ENCODE results near the gene CIZ1. TPM values are rescaled to one million over a fixed set of nuclear protein-coding genes. Genes with fewer than 3 reads are reported as not detected.
A peak's percentile ranks its signal among the peaks of the same experiment; 100 is the strongest.

Gene CIZ1
- total and polyA plus RNA-seq, 10 of the 15 experiments (the other 5 are each of a cell fraction or from before 2014, with no cell fraction given) = 1.8 to 91.6 (median 35.4) TPM

DNA sequence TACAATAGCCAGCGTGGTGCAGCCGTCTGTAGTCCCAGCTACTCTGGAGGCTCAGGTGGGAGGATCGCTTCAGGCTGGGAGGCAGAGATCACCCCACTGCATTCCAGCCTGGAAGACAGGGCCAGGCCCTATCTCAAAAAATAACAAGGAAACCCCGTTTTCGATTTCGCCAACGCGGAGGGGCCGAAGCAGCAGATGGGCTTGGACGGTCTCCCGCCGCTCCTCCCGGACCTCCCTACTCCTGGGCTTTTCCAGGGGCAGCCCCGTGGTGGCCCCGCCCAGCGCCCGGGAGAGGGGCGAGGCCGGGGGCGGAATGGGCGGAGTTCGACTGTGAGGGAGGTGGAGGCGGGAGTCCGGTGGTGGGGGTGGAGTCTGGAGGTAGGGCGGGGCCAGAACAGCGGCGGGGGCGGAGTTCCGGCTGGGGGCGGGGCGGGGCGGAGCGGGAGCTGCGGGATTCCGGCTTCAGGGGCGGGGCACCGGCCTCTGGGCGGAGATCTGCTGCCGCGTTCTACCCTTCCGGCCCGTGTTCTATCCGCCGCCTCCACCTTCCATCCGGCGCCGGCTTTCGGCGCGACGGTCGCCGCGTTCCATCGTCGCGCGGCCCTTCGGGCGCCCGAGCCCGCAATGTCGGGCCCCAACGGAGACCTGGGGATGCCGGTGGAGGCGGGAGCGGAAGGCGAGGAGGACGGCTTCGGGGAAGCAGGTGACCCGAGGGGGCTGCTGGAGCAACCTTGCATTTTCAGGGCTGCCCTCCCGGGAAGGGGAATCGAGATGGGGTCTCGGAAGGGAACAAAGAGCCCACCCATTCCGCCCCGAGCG, 31.4 kb downstream of the CIZ1 start, which contains the start of gene BBLN (continued):
- TF ChIP-seq, protein P1, sequence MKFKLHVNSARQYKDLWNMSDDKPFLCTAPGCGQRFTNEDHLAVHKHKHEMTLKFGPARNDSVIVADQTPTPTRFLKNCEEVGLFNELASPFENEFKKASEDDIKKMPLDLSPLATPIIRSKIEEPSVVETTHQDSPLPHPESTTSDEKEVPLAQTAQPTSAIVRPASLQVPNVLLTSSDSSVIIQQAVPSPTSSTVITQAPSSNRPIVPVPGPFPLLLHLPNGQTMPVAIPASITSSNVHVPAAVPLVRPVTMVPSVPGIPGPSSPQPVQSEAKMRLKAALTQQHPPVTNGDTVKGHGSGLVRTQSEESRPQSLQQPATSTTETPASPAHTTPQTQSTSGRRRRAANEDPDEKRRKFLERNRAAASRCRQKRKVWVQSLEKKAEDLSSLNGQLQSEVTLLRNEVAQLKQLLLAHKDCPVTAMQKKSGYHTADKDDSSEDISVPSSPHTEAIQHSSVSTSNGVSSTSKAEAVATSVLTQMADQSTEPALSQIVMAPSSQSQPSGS (IDR thresholded peaks at IDR 0.05; ENCODE audit: low read length) = no peak
- TF ChIP-seq CHD4 (IDR thresholded peaks at IDR 0.05) (no peak), MYB (IDR thresholded peaks at IDR 0.05; ENCODE audit: borderline replicate concordance, low read depth, low read length) (no peak)
- TF ChIP-seq, protein P2, sequence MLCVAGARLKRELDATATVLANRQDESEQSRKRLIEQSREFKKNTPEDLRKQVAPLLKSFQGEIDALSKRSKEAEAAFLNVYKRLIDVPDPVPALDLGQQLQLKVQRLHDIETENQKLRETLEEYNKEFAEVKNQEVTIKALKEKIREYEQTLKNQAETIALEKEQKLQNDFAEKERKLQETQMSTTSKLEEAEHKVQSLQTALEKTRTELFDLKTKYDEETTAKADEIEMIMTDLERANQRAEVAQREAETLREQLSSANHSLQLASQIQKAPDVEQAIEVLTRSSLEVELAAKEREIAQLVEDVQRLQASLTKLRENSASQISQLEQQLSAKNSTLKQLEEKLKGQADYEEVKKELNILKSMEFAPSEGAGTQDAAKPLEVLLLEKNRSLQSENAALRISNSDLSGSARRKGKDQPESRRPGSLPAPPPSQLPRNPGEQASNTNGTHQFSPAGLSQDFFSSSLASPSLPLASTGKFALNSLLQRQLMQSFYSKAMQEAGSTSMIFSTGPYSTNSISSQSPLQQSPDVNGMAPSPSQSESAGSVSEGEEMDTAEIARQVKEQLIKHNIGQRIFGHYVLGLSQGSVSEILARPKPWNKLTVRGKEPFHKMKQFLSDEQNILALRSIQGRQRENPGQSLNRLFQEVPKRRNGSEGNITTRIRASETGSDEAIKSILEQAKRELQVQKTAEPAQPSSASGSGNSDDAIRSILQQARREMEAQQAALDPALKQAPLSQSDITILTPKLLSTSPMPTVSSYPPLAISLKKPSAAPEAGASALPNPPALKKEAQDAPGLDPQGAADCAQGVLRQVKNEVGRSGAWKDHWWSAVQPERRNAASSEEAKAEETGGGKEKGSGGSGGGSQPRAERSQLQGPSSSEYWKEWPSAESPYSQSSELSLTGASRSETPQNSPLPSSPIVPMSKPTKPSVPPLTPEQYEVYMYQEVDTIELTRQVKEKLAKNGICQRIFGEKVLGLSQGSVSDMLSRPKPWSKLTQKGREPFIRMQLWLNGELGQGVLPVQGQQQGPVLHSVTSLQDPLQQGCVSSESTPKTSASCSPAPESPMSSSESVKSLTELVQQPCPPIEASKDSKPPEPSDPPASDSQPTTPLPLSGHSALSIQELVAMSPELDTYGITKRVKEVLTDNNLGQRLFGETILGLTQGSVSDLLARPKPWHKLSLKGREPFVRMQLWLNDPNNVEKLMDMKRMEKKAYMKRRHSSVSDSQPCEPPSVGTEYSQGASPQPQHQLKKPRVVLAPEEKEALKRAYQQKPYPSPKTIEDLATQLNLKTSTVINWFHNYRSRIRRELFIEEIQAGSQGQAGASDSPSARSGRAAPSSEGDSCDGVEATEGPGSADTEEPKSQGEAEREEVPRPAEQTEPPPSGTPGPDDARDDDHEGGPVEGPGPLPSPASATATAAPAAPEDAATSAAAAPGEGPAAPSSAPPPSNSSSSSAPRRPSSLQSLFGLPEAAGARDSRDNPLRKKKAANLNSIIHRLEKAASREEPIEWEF (IDR thresholded peaks at IDR 0.05; ENCODE audit: insufficient replicate concordance, low read depth, low read length) = no peak
- TF ChIP-seq, protein P3, sequence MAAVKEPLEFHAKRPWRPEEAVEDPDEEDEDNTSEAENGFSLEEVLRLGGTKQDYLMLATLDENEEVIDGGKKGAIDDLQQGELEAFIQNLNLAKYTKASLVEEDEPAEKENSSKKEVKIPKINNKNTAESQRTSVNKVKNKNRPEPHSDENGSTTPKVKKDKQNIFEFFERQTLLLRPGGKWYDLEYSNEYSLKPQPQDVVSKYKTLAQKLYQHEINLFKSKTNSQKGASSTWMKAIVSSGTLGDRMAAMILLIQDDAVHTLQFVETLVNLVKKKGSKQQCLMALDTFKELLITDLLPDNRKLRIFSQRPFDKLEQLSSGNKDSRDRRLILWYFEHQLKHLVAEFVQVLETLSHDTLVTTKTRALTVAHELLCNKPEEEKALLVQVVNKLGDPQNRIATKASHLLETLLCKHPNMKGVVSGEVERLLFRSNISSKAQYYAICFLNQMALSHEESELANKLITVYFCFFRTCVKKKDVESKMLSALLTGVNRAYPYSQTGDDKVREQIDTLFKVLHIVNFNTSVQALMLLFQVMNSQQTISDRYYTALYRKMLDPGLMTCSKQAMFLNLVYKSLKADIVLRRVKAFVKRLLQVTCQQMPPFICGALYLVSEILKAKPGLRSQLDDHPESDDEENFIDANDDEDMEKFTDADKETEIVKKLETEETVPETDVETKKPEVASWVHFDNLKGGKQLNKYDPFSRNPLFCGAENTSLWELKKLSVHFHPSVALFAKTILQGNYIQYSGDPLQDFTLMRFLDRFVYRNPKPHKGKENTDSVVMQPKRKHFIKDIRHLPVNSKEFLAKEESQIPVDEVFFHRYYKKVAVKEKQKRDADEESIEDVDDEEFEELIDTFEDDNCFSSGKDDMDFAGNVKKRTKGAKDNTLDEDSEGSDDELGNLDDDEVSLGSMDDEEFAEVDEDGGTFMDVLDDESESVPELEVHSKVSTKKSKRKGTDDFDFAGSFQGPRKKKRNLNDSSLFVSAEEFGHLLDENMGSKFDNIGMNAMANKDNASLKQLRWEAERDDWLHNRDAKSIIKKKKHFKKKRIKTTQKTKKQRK (IDR thresholded peaks at IDR 0.05; ENCODE audit: low read depth, low read length) = no peak
- TF ChIP-seq, protein P4, sequence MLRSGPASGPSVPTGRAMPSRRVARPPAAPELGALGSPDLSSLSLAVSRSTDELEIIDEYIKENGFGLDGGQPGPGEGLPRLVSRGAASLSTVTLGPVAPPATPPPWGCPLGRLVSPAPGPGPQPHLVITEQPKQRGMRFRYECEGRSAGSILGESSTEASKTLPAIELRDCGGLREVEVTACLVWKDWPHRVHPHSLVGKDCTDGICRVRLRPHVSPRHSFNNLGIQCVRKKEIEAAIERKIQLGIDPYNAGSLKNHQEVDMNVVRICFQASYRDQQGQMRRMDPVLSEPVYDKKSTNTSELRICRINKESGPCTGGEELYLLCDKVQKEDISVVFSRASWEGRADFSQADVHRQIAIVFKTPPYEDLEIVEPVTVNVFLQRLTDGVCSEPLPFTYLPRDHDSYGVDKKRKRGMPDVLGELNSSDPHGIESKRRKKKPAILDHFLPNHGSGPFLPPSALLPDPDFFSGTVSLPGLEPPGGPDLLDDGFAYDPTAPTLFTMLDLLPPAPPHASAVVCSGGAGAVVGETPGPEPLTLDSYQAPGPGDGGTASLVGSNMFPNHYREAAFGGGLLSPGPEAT (IDR thresholded peaks at IDR 0.05; ENCODE audit: low read depth) = peak; percentile 64
- TF ChIP-seq, protein P5, sequence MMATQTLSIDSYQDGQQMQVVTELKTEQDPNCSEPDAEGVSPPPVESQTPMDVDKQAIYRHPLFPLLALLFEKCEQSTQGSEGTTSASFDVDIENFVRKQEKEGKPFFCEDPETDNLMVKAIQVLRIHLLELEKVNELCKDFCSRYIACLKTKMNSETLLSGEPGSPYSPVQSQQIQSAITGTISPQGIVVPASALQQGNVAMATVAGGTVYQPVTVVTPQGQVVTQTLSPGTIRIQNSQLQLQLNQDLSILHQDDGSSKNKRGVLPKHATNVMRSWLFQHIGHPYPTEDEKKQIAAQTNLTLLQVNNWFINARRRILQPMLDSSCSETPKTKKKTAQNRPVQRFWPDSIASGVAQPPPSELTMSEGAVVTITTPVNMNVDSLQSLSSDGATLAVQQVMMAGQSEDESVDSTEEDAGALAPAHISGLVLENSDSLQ (IDR thresholded peaks at IDR 0.05) = no peak
- TF ChIP-seq, protein P6, sequence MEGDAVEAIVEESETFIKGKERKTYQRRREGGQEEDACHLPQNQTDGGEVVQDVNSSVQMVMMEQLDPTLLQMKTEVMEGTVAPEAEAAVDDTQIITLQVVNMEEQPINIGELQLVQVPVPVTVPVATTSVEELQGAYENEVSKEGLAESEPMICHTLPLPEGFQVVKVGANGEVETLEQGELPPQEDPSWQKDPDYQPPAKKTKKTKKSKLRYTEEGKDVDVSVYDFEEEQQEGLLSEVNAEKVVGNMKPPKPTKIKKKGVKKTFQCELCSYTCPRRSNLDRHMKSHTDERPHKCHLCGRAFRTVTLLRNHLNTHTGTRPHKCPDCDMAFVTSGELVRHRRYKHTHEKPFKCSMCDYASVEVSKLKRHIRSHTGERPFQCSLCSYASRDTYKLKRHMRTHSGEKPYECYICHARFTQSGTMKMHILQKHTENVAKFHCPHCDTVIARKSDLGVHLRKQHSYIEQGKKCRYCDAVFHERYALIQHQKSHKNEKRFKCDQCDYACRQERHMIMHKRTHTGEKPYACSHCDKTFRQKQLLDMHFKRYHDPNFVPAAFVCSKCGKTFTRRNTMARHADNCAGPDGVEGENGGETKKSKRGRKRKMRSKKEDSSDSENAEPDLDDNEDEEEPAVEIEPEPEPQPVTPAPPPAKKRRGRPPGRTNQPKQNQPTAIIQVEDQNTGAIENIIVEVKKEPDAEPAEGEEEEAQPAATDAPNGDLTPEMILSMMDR (IDR thresholded peaks at IDR 0.05 in 2 of 3, conservative IDR thresholded peaks at IDR 0.05 in 1 of 3; ENCODE audit: control insufficient read depth in 2 of 3, extremely low read depth in 1 of 3, insufficient read depth in 1 of 3, low read depth in 3 of 3, low read length in 3 of 3) = no peak
